Smooth muscle cell (in vitro differentiated cells): ENCODE results near the gene KHK. TPM values are rescaled to one million over a fixed set of nuclear protein-coding genes. Genes with fewer than 3 reads are reported as not detected.

Experiments used
- DNase-seq: peaks from one replicate; lab custom pipeline; 2025; ENCODE audit not compliant: unreplicated experiment; lab: John Stamatoyannopoulos, UW
- H2AFZ ChIP-seq: fragments of 200-600 bp; sonication (generic); 2 replicates; pipeline ENCODE4 v1.6.0; 2016; ENCODE audit warnings: antibody characterized with exemption, low read depth, mild to moderate bottlenecking
- H3F3A ChIP-seq: fragments of 200-600 bp; sonication (generic); 2 replicates; pipeline ENCODE4 v1.6.0; 2017; ENCODE audit warnings: antibody characterized with exemption, low read depth
- H3K27ac ChIP-seq: fragments of 200-600 bp; sonication (generic); 2 replicates; pipeline ENCODE4 v1.5.1; 2016; ENCODE audit warnings: low read depth, mild to moderate bottlenecking
- H3K27me3 ChIP-seq: fragments of 200-600 bp; sonication (generic); 2 replicates; pipeline ENCODE4 v1.6.1; 2016; ENCODE audit warnings: low read depth, mild to moderate bottlenecking
- H3K36me3 ChIP-seq: fragments of 200-600 bp; sonication (generic); 2 replicates; pipeline ENCODE4 v1.5.1; 2016; ENCODE audit warnings: low read depth
- H3K4me1 ChIP-seq: fragments of 200-600 bp; sonication (generic); 2 replicates; pipeline ENCODE4 v1.5.1; 2016; ENCODE audit warnings: low read depth
- H3K4me2 ChIP-seq: fragments of 200-600 bp; sonication (generic); 2 replicates; pipeline ENCODE4 v1.6.0; 2016; ENCODE audit warnings: mild to moderate bottlenecking
- H3K4me3 ChIP-seq: fragments of 200-600 bp; sonication (generic); 2 replicates; pipeline ENCODE4 v1.5.1; 2016; ENCODE audit warnings: mild to moderate bottlenecking
- H3K79me2 ChIP-seq: fragments of 200-600 bp; sonication (generic); 2 replicates; pipeline ENCODE4 v1.6.0; 2016; ENCODE audit warnings: low read depth, mild to moderate bottlenecking
- H3K9ac ChIP-seq: fragments of 200-600 bp; sonication (generic); 2 replicates; pipeline ENCODE4 v1.6.0; 2016; ENCODE audit warnings: low read depth
- H3K9me3 ChIP-seq: fragments of 200-600 bp; sonication (generic); replicated peaks from 2 replicates; pipeline ENCODE4 v1.5.1; 2016; ENCODE audit warnings: low read depth
- H4K20me1 ChIP-seq: fragments of 200-600 bp; sonication (generic); 2 replicates; pipeline ENCODE4 v1.6.0; 2016; ENCODE audit warnings: low read depth
- CTCF ChIP-seq: fragments of 200-600 bp; sonication (generic); IDR thresholded peaks from 2 replicates; pipeline ENCODE4 v1.5.1; 2017; ENCODE audit warnings: borderline replicate concordance, mild to moderate bottlenecking, antibody characterized with exemption; ENCODE audit not compliant: insufficient read depth, poor library complexity, severe bottlenecking
- WGBS: methylation state at CpG from one replicate; pipeline ENCODE4 v1.1.7; 2016; ENCODE audit warnings: low lambda C conversion rate; 5-methylcytosine and 5-hydroxymethylcytosine counted together
- polyA plus RNA-seq: library from polyadenylated mRNA; unstranded; fragments of >200 nt; fragmentation: Nextera tagmentation; extraction: Ambion mirVana; gene quantifications from 2 replicates; pipeline ENCODE4 v1.2.1, GENCODE V29; 2016
- total RNA-seq: library from RNA; depleted of rRNA; stranded (reverse); fragments of >200 nt; gene quantifications from 2 replicates; pipeline ENCODE4 v1.2.3, GENCODE V29; 2014

KHK gene
- total and polyA plus RNA-seq, 2 experiments from 2014 or later = 0.27 to 1.6 TPM

GRCh38 chr2:27136751-27137150 is 50.2 kb downstream of the KHK start:
- WGBS = 96% methylated on average over 7 of the region's 7 CpGs

GRCh38 chr2:27137322-27137935 is 50.9 kb downstream of the KHK start:
- Histone ChIP-seq H2AFZ (no peak overlapping the region), H4K20me1 (peaks cover 14% of the 10 kb centered on the region), H3K4me3 (no peak overlapping the region), H3K79me2 (peaks cover 17% of the 10 kb centered on the region), H3F3A (no peaks in the 10 kb centered on the region), H3K27me3 (no peaks in the 10 kb centered on the region), H3K9me3 (no peaks in the 10 kb centered on the region), H3K27ac (no peak overlapping the region), H3K4me1 (peaks cover 6% of the 10 kb centered on the region), H3K36me3 (no peaks in the 10 kb centered on the region), H3K4me2 (no peak overlapping the region), H3K9ac (no peak overlapping the region)
- TF ChIP-seq CTCF = no peak
- no peak for DNase-seq
- 95% methylated on average over 19 of the region's 21 CpGs for WGBS

More at GRCh38 chr2:27136751-27137150, 50.2 kb downstream of the KHK start:
- peaks cover 3% of the 10 kb centered on the region for H3F3A ChIP-seq
- no peak overlapping the region for H3K4me3 ChIP-seq
- H3K27ac ChIP-seq = no peak overlapping the region
- H3K4me1 ChIP-seq = peaks cover 6% of the 10 kb centered on the region
- no peak for TF ChIP-seq CTCF
- no peak for DNase-seq
- H3K9ac ChIP-seq = no peak overlapping the region
- H2AFZ ChIP-seq = no peak overlapping the region
- H3K9me3 ChIP-seq = no peaks in the 10 kb centered on the region
- no peaks in the 10 kb centered on the region for H3K27me3 ChIP-seq
- peaks cover 17% of the 10 kb centered on the region for H3K79me2 ChIP-seq
- H3K4me2 ChIP-seq = no peak overlapping the region
- H3K36me3 ChIP-seq = no peaks in the 10 kb centered on the region
- peaks cover 18% of the 10 kb centered on the region for H4K20me1 ChIP-seq

- Histone ChIP-seq H3K4me2 (no peak overlapping the region), H3K27me3 (peaks cover 3% of the 10 kb centered on the region)
- no peak for TF ChIP-seq CTCF
Measured at GRCh38 chr2:27138111-27138510, 51.5 kb downstream of the KHK start.

GRCh38 chr2:27139310-27139709 is 52.7 kb downstream of the KHK start, which contains the start of gene PRR30:
Gene PRR30 (minus strand): TSS chr2:27139410. CDS start chr2:27138329, 1,081 bp downstream.
- Histone ChIP-seq H3K4me3 (no peak within 1 kb of the TSS), H3K79me2 (no peaks in the 10 kb centered on the region), H3F3A (no peaks in the 10 kb centered on the region), H3K9me3 (no peaks in the 10 kb centered on the region), H3K4me2 (no peak within 1 kb of the TSS), H3K9ac (no peak within 1 kb of the TSS), H4K20me1 (no peaks in the 10 kb centered on the region), H3K4me1 (no peaks in the 10 kb centered on the region), H3K27me3 (peaks cover 7% of the 10 kb centered on the region), H3K36me3 (no peaks in the 10 kb centered on the region), H3K27ac (no peak within 1 kb of the TSS), H2AFZ (no peak within 1 kb of the TSS)
- no peak for DNase-seq
- no peak for TF ChIP-seq CTCF
- WGBS = 88% methylated on average over 4 of the region's 4 CpGs

More at GRCh38 chr2:27138111-27138510, 51.5 kb downstream of the KHK start:
- Histone ChIP-seq H3K9me3 (no peaks in the 10 kb centered on the region), H3K4me3 (no peak overlapping the region), H3F3A (no peaks in the 10 kb centered on the region), H3K79me2 (peaks cover 10% of the 10 kb centered on the region), H3K27ac (no peak overlapping the region), H4K20me1 (peaks cover 7% of the 10 kb centered on the region), H3K9ac (no peak overlapping the region), H3K4me1 (peaks cover 6% of the 10 kb centered on the region), H3K36me3 (no peaks in the 10 kb centered on the region), H2AFZ (no peak overlapping the region)
- DNase-seq = no peak
- 91% methylated on average over 7 of the region's 7 CpGs for WGBS
